Measurements from ENCODE around the gene CARD8.
A peak's percentile ranks its signal among the peaks of the same experiment; 100 is the strongest.
"Not testable (repeated sequence)": the region's sequence is repeated elsewhere in the genome, so short reads cannot be mapped to it uniquely, and the experiment has no call there.

CARD8 gene, protein sequence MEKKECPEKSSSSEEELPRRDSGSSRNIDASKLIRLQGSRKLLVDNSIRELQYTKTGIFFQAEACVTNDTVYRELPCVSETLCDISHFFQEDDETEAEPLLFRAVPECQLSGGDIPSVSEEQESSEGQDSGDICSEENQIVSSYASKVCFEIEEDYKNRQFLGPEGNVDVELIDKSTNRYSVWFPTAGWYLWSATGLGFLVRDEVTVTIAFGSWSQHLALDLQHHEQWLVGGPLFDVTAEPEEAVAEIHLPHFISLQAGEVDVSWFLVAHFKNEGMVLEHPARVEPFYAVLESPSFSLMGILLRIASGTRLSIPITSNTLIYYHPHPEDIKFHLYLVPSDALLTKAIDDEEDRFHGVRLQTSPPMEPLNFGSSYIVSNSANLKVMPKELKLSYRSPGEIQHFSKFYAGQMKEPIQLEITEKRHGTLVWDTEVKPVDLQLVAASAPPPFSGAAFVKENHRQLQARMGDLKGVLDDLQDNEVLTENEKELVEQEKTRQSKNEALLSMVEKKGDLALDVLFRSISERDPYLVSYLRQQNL

DNA sequence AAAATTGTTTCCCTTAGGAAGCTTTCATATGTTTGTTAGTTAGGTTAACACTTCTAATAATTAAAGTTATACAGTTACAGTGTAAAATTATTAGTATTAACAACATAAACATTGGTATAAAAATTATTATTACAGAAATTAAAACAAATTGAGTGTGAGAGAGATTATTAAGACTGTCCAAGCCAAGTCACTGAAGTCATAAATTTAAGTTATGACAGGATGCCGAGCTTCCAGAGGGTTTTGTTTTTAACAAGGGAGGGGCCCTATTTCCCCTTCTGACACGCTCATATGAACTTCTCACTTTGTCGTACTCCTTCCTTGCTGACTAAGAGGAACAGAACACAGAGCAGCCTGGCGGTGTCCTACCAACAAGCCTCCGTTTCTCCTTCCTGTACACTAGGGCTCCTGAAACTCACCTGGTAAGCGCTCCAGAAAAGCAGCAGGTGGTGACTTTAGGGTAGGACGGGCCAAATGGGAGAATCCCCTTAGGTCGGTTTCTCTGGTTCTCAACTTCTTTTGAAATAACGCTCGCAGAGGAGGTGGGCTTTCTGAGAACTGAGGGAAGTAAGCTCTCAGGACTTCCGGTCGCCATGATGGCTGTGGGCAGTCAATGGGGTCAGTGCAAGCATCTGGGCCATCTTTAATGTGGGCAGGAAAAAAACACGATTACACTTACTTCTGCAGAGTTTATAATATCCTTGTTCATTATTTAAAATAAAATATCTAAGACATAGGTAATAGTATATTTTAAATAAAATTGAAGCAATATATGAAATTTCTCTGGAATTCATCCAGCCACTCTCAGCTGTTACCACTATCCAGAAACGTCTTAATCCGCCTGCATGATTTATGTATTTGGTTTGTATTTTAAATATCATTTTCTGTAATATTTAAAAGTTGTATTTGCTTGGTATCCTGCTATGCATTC is at the start of gene CARD8:
Gene CARD8 (minus strand): TSS at position 537 of the 928 bp plus-strand sequence. CDS start 14,892 bp downstream, outside the sequence.
- DNase-seq (ENCODE audit: low read depth in 2 of 2), result peak; percentile 54 to 60

DNA sequence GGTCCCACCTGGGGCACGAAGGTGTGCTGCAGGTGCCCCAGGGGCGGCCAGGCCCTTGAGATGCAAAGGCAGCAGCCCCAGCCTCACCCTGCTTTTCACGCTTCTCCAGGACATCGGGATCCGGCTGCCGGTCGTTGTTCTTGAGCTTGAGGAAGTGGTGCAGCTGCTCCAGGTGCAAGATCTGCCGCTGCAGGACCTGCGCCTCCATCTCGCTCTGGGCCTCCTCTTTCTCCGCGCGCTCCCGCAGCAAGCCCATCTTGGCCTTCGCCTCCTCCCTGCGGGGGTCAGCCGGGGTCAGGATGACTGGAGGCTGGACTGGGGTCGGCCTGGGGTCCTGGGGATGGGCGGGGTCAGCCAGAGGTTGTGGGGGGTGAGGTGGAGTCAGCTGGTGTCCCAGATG is 48.2 kb upstream of the CARD8 start:
- no peak for DNase-seq (ENCODE audit: low read depth in 2 of 2)

DNA sequence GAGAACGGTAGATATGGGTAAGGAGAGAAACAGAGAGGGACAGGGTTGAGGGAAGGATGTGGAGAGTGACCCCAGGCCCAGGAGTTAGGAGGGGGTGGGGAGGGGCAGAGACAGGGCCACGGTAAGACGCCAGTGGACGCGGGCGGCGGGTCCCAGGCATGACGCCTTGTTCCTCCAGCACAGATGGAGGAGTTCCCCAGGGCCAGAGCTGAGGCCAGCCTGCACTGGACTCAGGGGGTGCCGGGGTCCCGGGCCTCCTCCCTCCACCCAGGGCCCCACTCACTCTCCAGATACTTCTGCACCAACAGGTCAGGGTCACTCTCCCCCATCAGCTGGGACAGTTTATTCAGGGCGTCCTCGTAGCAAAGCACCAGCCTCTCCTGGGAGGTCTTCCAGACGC is 47.7 kb upstream of the CARD8 start:
- DNase-seq (ENCODE audit: low read depth in 2 of 2), result no peak

DNA sequence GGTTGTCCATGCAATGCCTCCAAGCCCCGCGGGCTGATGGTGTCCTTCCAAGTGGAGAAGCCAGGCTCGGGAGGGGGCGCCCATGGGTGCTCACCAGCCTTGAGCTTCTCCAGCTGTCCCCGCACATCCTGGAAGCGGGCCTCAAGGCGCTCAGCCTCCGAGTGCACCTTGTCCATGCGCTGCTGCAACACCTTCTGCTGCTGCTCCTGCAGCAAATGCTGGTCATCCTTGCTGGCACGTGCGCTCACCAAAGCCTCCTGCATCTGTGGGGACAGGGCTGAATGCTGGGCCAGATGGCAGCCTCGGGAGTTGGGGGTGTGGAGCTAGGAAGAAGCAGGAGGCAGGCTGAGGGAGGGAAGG is 46.9 kb upstream of the CARD8 start:
- DNase-seq (ENCODE audit: low read depth in 2 of 2), result no peak

DNA sequence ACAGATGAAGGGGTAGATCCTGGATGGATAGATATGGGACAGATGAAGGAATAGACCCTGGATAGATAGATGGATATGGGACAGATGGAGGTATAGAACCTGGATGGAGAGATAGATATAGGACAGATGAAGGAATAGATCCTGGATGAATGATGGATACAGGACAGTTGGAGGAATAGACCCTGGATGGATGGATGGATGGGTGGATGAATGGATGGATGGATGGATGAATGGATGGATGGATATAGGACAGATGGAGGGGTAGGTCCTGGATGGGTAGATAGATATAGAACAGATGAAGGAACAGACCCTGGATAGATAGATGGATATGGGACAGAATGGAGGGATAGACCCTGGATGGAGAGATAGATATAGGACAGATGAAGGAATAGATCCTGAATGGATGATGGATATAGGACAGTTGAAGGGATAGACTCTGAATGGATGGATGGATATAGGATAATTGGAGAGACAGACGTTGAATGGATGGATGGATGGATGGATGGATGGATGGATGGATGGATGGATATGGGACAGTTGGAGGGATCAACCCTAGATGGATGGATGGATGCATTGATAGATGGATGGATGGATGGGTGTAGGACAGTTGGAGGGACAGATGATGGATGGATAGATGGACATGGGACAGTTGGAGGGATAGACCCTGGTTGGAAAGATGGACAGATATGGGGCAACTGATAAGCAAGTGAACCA is 46.3 kb upstream of the CARD8 start:
- no peak for DNase-seq (ENCODE audit: low read depth in 2 of 2)

DNA sequence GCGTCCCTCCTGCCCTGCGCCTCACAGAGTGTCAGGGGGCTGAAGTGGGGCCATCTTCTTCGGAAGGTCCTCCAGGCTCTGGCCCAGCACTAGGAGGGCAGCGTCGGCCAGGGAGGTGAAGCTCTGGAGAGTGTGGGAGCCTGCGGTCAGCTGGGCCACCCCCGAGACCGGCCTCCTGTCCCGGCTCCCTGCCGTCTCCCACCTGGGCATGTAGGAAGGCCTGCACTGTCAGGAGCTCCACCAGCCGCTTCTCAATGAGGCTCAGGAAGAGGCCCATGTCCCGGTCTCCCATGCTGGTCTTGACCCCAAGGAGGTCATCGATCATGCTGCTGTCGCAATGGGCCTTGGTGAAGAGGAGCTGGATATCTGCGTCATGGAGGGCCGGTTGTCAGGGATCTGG is 42.3 kb upstream of the CARD8 start:
- DNase-seq (ENCODE audit: low read depth in 2 of 2), result no peak

DNA sequence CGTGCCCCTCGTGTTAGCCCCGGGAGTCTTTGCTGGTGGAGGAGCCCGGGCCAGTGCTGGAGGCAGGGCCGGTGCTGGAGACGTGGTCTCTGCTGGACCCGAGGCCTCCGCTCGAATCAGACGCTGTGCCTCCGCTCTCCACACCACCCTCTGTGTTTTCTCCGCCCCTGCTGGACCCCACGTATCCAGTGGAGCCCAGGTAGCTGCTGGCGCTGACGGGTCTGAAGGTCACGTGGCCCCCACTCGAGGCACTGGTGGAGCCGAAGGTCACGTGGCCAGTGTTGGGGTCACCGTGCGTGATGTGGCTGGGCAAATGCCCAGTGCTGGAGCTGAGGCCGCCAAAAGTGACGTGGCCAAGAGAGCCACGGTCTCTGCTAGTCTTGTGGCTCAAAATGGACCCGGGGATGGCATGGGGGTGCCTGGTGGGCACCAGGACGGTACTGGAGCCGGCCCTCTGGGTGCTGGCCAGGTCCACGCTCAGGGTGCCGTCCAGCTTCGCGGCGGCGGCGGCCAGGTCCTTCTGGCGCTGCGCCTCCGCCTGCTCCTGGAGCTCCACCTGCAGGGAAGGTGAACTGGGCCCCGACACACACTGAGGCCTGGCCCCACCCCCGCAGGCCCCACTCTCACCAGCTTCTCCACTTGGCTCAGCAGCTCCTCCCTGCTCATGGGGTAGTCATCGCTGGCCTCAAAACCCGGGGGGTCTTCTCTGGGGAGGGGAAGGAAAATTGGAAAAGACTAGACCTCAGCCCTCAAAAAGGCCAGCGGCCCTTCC is 41.4 kb upstream of the CARD8 start:
- no peak for DNase-seq (ENCODE audit: low read depth in 2 of 2)

DNA sequence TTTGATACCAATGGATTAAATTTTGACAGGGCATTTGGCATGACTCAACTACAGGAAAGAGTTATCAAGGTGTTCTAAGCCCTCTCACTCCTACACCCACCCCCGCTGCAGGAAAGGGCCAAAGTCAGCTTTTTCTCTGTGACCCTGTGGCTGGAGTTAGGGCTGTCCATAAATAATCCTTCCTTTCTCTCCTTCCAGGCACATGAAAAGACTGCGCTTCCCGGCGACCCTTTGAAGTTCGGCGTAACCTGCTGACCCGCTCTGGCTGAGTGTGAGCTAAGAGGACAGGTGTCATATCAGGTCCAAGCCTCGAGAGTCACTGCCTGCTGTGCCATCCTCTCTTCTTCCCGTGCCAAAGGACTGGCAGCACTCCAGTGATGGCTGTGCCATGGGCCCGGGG is 39.7 kb upstream of the CARD8 start:
- no peak for DNase-seq (ENCODE audit: low read depth in 2 of 2)

DNA sequence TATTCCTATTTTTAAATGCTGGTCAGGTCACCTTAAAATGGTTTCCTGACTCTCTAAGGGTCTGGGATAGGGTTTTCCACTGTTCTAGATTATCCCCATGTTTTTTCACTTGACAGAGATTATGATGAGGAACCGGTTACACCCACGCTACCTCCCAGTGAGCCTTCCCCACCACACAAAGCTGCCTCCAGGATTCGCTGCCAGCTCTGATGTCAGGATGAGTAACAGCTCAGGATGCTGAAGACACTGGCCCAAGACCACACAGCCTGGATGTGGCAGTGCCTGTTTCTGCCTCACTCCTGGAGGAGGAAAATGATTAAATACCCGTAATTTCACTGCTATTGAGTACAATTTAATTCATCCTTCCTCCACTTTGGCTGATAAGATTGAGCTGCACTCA is 37.1 kb upstream of the CARD8 start:
- no peak for DNase-seq (ENCODE audit: low read depth in 2 of 2)

DNA sequence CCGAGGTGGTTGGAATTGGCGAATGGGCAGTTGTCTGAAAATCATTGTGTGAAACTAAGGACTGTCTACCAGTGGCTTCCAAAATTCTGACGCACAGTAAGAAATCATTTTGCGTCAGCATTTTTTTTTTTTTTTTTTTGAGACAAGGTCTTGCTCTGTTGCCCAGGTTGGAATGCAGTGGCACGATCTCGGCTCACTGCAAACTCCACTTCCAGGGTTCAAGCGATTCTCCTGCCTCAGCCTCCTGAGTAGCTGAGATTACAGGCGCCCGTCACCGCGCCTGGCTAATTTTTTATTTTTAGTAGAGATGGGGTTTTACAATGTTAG is 35.7 kb upstream of the CARD8 start:
- DNase-seq (ENCODE audit: low read depth in 2 of 2), result not testable (repeated sequence)

DNA sequence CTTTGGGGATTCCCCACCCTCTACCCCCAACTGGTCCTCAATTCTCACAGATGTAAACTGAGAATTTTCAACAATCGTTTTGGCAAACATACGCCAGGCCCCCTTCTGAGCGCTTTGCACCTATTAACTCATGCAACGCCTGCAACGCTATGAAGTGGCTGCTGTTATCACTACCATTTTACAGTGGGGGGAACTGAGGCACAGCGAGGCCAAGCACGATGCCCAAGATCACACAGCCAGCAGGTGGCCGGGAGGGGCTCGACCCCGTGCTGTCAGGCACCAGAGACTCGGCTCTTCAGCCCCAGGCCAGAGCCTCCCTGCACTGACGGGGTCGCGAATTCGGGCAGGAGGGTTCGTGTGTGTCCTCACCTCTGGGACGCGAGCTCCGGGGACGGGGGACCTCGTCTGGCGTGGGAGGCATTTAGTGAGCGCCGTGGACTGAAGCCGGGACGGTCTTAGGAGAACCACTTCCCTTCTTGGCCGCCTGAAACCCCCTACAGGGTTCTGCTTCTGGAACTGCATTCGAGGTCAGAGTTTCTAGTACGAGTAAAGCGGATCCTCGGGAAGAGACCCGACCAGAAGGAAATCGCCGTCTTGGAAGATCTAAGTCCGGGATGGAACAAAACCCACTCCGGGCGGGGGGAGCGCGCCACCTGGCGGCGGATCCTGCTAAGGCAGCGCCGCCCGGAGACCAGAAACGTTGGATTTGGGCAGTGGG is 35.2 kb upstream of the CARD8 start:
- DNase-seq (ENCODE audit: low read depth in 2 of 2), result peak; percentile 60 to 63

DNA sequence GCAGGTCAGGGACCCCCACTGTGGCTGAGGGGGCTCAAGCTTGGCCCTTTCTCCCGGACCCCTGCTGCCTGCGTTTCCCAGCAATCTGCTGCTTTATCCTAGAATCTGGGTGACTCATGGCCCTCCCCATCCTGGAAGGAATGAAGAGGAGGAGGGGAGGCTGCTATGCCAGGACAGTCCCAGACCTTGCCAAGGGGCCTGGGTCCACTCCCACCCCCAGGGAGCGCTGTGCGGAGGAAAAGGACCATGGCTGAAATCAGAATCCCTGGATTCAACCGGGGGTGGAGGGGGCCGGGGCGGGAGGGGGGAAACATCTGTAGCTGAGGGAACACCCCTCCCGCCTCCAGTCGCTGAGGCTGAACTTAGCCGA is 34.7 kb upstream of the CARD8 start:
- DNase-seq (ENCODE audit: low read depth in 2 of 2), result no peak

DNA sequence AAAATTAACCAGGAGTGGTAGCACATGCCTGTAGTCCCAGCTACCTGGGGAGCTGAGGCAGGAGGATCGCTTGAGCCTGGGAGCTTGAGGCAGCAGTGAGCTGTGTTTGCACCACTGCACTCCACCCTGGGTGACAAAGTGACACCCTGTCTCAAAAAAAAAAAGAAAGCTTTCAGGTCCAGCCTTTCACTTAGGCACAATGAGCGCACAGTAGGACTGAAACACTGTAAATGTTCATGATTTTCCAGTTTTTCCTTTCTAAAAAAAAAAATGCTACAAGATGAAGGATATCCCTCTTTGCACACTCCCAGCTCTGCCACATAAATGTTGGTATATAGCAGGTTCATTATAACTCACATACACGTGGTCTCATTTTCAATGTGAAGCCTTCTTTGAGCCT is 32.0 kb upstream of the CARD8 start:
- no peak for DNase-seq (ENCODE audit: low read depth in 2 of 2)

DNA sequence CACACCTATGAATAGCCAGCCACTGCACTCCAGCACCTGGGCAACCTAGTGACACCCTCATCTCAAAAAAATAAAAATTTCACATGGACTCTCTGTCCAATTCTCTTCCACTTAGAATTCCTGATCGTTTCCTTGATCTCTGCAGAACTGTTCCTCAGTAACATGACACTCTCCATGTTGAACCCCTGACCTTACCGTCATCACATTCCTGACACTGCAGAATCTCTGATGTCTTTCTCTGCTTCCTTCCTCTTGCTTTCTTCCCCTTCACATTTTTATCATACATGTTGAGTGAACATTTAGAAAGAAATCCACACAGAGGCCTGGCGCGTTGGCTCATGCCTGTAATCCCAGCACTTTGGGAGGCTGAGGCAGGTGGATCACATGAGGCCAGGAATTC is 29.2 kb upstream of the CARD8 start:
- no peak for DNase-seq (ENCODE audit: low read depth in 2 of 2)

DNA sequence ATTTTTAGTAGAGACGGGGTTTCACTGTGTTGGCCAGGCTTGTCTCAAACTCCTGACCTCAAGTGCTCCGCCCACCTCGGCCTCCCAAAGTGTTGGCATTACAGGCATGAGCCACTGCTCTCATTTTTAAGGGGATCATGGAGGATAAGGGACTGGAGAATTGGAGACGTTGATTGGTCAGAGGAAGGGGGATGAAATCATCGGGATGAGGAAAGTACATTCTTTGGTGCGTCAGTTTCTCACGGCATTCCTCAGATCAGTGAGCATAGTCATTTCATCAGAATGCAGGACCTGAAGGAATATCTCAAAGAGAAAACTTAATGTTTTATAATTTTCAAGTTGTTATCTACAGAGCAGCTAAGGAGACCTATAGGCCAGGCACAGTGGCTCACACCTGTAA is 28.2 kb upstream of the CARD8 start:
- DNase-seq (ENCODE audit: low read depth in 2 of 2), result no peak

DNA sequence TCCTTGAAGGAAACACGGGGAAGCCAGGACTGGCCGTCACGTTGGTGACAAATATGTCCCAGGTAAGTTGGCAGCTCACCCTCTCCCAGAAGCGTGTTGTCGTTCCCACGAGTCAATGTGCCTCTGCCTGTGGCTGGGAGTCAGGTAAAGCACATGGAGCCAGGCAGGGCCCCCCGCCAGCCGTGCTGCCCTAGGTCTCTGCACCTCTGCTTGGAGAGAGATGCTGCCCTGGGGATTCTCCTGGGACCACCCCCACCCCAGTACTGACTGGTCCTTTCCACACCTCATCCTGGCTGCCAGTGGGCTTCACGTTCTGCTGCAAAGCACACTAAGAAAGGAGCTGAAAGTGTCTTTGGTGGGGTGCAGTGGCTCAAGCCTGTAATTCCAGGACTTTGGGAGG is 24.0 kb upstream of the CARD8 start:
- no peak for DNase-seq (ENCODE audit: low read depth in 2 of 2)

DNA sequence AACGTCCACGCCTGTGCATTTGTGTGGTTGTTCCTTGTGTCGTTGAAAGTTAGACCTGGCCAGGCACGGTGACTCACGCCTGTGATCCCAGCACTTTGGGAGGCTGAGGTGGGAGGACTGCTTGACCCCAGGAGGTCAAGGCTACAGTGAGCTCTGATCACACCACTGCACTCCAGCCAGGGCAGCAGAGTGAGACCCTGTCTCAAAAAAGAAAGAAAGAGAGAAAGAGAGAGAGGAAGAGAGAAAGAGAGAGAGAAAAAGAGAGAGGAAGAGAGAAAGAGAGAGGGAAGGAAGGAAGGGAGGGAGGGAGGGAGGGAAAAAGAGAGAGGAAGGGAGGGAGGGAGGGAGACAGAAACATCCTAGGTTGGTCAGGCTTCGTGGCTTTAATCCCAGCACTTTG is 19.2 kb upstream of the CARD8 start:
- no peak for DNase-seq (ENCODE audit: low read depth in 2 of 2)

DNA sequence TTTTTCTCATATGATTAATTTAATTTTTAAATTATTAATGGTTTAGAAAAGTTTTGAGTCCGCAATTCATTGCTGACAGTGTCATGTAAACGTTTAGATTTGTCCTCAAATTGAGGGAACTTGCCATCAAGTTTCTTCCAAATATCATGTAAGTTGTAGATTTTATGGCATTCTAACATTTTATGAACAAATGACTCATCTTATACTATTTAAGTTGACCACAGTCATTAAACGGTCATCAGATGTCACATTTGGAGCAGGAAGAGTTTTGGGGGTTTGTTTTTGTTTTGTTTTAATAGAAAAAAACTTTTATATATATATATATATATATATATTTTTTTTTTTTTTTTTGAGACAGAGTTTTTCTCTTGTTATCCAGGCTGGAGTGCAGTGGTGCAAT is 18.5 kb upstream of the CARD8 start:
- no peak for DNase-seq (ENCODE audit: low read depth in 2 of 2)

DNA sequence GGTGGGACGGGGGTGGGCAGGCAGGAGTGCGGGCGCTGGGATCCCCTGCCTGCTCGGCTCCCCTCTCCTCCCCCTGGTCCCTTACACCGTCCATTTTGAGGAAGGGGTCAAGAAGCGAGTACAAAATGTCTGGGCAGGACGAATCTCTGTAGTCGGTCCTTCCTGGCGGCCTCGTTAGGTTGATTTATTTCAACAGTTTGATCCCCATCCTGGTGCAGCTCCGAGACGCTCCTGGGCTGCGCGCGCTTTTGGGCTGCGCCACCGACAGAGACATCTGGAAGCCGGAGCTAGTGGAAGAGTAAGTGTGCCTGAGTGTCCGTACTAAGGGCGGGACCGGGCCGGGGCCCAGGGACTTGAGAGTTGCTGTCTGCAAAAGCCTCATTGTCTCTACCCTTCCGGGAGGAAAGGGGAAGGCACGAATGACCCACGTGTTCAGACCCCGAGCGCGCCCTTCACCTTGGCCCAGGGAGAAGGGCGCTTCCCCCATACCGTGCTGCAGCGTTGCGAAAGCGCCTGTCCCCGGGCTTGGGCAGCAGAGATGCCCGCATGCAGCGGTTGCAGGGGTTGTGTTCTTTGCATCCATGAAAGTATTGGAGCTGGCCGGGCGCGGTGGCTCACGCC is 15.9 kb upstream of the CARD8 start:
- DNase-seq (ENCODE audit: low read depth in 2 of 2), result no peak

DNA sequence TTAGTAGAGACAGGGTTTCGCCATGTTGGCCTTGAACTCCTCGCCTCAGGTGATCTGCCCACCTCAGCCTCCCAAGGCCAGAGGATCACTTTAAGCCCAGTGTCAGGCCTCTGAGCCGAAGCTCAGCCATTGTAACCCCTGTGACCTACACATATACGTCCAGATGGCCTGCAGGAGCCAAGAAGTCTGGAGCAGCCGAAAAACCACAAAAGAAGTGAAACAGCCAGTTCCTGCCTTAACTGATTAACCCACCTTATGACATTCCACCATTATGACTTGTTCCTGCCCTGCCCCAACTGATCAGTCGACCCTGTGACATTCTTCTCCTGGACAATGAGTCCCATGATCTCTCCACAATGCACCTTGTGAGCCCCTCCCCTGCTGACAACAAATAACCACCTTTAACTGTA is 13.9 kb upstream of the CARD8 start:
- DNase-seq (ENCODE audit: low read depth in 2 of 2), result not testable (repeated sequence)

Data from stimulated activated CD4-positive, alpha-beta T cell treated with anti-CD3 and anti-CD28 coated beads, Interleukin-1b, Interleukin-23, amount 100 ng/mL, for 4 hours (primary cell).